B cell (primary cell): ENCODE data around the gene ZNF774. TPM values are rescaled to one million over a fixed set of nuclear protein-coding genes. Genes with fewer than 3 reads are reported as not detected.
A peak's percentile ranks its signal among the peaks of the same experiment; 100 is the strongest.

Source experiments
- ATAC-seq: fragments of 200-7000 bp; cut with Tn5 transposase; one replicate; pipeline ENCODE4 v1.10.0; 2021; ENCODE audit warnings: low read depth, mild to moderate bottlenecking, moderate number of reproducible peaks, moderate library complexity
- CTCF ChIA-PET: fragments of 350-600 bp; sonication (Branson Sonifier 250); formaldehyde crosslinking; loops from one replicate; lab custom pipeline; 2021; ENCODE audit warnings: antibody characterized with exemption, inconsistent platforms; lab: Charles Lee
- POLR2A ChIA-PET: fragments of 350-600 bp; sonication (Branson Sonifier 250); formaldehyde crosslinking; loops from one replicate; lab custom pipeline; 2021; ENCODE audit warnings: antibody characterized with exemption; lab: Charles Lee
- DNase-seq: peaks from one replicate; pipeline ENCODE4 v3.0.0; 2013
- H2AFZ ChIP-seq: 2 replicates; pipeline ENCODE4 v1.6.1; 2012; ENCODE audit warnings: mild to moderate bottlenecking, low read depth, low read length; ENCODE audit not compliant: insufficient read depth, poor library complexity, severe bottlenecking
- H3K27ac ChIP-seq, 2 donors: 1 replicate in 1 of 2; 2 replicates in 1 of 2; pipeline ENCODE4 v1.5.1; 2012 to 2013; ENCODE audit warnings: low read length in 2 of 2, mild to moderate bottlenecking in 2 of 2, moderate library complexity in 1 of 2
- H3K27me3 ChIP-seq, 4 experiments: fragments of 200-600 bp in 1 of 4; sonication (generic) in 1 of 4; replicated peaks in 1 of 4; 1 replicate in 2 of 4; 2 replicates in 2 of 4; pipeline versions ENCODE4 v1.6.1 to v1.7.0; 2013 to 2016; ENCODE audit warnings: low read length in 3 of 4, mild to moderate bottlenecking in 2 of 4, mixed read lengths in 1 of 4, moderate library complexity in 1 of 4; ENCODE audit not compliant: insufficient read depth in 4 of 4, control insufficient read depth in 3 of 4; ENCODE audit errors: control extremely low read depth in 1 of 4
- H3K36me3 ChIP-seq, 2 experiments: replicated peaks in 1 of 2; 1 replicate in 1 of 2; 2 replicates in 1 of 2; pipeline versions ENCODE4 v1.6.1 to v1.7.1; 2013; ENCODE audit warnings: low read length in 1 of 2; ENCODE audit not compliant: insufficient read depth in 2 of 2, control insufficient read depth in 1 of 2; ENCODE audit errors: control extremely low read depth in 1 of 2, extremely low read depth in 1 of 2
- H3K4me1 ChIP-seq, 2 donors: fragments of 200-600 bp in 1 of 2; sonication (generic) in 1 of 2; 1 replicate in 1 of 2; 2 replicates in 1 of 2; pipeline versions ENCODE4 v1.5.1 to v1.6.1; 2013 to 2017; ENCODE audit warnings: low read length in 2 of 2; ENCODE audit not compliant: control insufficient read depth in 2 of 2, insufficient read depth in 2 of 2
- H3K4me2 ChIP-seq: replicated peaks from 2 replicates; pipeline ENCODE3; 2012; ENCODE audit warnings: mild to moderate bottlenecking, low read depth, low read length; ENCODE audit not compliant: poor library complexity, severe bottlenecking
- H3K4me3 ChIP-seq, 5 experiments: fragments of 200-600 bp in 1 of 5; sonication (generic) in 1 of 5; 1 replicate in 3 of 5; 2 replicates in 2 of 5; pipeline versions ENCODE4 v1.5.1 to v1.7.0; 2011 to 2016; ENCODE audit warnings: low read length in 4 of 5, mild to moderate bottlenecking in 4 of 5, low read depth in 2 of 5, control low read depth in 1 of 5, moderate library complexity in 1 of 5; ENCODE audit not compliant: insufficient read depth in 1 of 5; ENCODE audit errors: control extremely low read depth in 1 of 5, extremely low read depth in 1 of 5
- H3K79me2 ChIP-seq: fragments of 200-600 bp; sonication (generic); one replicate; pipeline ENCODE4 v1.6.0; 2016; ENCODE audit warnings: low read length; ENCODE audit not compliant: control insufficient read depth, insufficient read depth
- H3K9ac ChIP-seq: fragments of 200-600 bp; sonication (generic); 2 replicates; pipeline ENCODE4 v1.6.1; 2017; ENCODE audit warnings: mild to moderate bottlenecking, low read length, moderate library complexity
- H3K9me3 ChIP-seq, 3 donors: one replicate each; pipeline versions ENCODE4 v1.6.1 to v1.7.1; 2013; ENCODE audit warnings: low read length in 2 of 3; ENCODE audit not compliant: control insufficient read depth in 2 of 3, insufficient read depth in 1 of 3; ENCODE audit errors: control extremely low read depth in 1 of 3
- H4K20me1 ChIP-seq: 2 replicates; pipeline ENCODE4 v1.6.0; 2012; ENCODE audit warnings: mild to moderate bottlenecking, low read length; ENCODE audit not compliant: insufficient read depth, control insufficient read depth, poor library complexity, severe bottlenecking
- H3K27ac Mint-ChIP-seq: one replicate; pipeline ENCODE4 v1.8.0; 2021; ENCODE audit warnings: mixed read lengths
- H3K27me3 Mint-ChIP-seq: one replicate; pipeline ENCODE4 v1.8.0; 2021; ENCODE audit warnings: mixed read lengths
- H3K4me1 Mint-ChIP-seq: one replicate; pipeline ENCODE4 v1.8.0; 2021; ENCODE audit warnings: mixed read lengths
- H3K4me3 Mint-ChIP-seq: one replicate; pipeline ENCODE4 v1.8.0; 2021; ENCODE audit warnings: mixed read lengths
- H3K9me3 Mint-ChIP-seq: one replicate; pipeline ENCODE4 v1.8.0; 2022; ENCODE audit warnings: mixed read lengths; ENCODE audit not compliant: insufficient read depth
- CTCF ChIP-seq: fragments of 200-600 bp; IDR thresholded peaks from one replicate; pipeline ENCODE4 v1.8.0; 2022; ENCODE audit warnings: antibody characterized with exemption, mild to moderate bottlenecking
- EZH2 ChIP-seq: IDR thresholded peaks from 2 replicates; pipeline ENCODE4 v1.6.1; 2012; ENCODE audit warnings: borderline replicate concordance, low read depth, mild to moderate bottlenecking, moderate library complexity, low read length; ENCODE audit not compliant: insufficient read depth, poor library complexity, severe bottlenecking
- WGBS: methylation state at CpG from one replicate; pipeline ENCODE4 v1.1.5; 2013; ENCODE audit warnings: missing lambda C conversion rate; ENCODE audit not compliant: insufficient coverage; 5-methylcytosine and 5-hydroxymethylcytosine counted together
- intact Hi-C: fragments of 100-400 bp; cut with micrococcal nuclease; formaldehyde crosslinking; loops from one replicate; pipeline ENCODE4 v1.10.0; 2022
- polyA plus RNA-seq: library from polyadenylated mRNA; depleted of rRNA; stranded (reverse); fragments of >200 nt; gene quantifications from 2 replicates; pipeline ENCODE4 v1.2.3, GENCODE V29; 2012
- total RNA-seq, 2 donors: library from RNA; stranded (reverse); fragments of 120-200 nt in 1 of 2; gene quantifications; 1 replicate in 1 of 2; 2 replicates in 1 of 2; pipeline versions ENCODE4 v1.2.3 to v1.2.4, GENCODE V29; 2013 to 2022

Gene ZNF774
- total and polyA plus RNA-seq, 2 donors (not counting 1 experiment from before 2014, with no cell fraction given) = 0.19 to 0.54 TPM

- Histone ChIP-seq H3K4me3 (no peak overlapping the region), H3K9me3 (no peaks in the 10 kb centered on the region), H3K36me3 (no peaks in the 10 kb centered on the region), H3K9ac (no peak overlapping the region), H3K27ac (no peak overlapping the region), H3K79me2 (no peaks in the 10 kb centered on the region), H3K4me2 (no peak overlapping the region), H4K20me1 (no peaks in the 10 kb centered on the region), H3K4me1 (peaks cover 8 to 9% of the 10 kb centered on the region in 2 donors), H3K27me3 (no peaks in the 10 kb centered on the region), H2AFZ (peak overlapping the region; percentile 19)
- H3K4me1 Mint-ChIP-seq = peaks cover 8% of the 10 kb centered on the region
- TF ChIP-seq EZH2 (no peak), CTCF (no peak)
- no peaks in the 10 kb centered on the region for H3K9me3 Mint-ChIP-seq
- intact Hi-C loops = no loop called here
- 0% methylated on average over 3 of the region's 5 CpGs for WGBS
- H3K4me3 Mint-ChIP-seq = no peak overlapping the region
- ChIA-PET CTCF (interaction anchor here (1.4 to 2.5 kb wide), 2 partner anchors 17 to 145 kb away, joined by 4 to 12 read pairs; no protein-coding TSS in a partner anchor), POLR2A (no interaction called here)
- H3K27ac Mint-ChIP-seq = no peak overlapping the region
- peak; percentile 32 for DNase-seq
- no peaks in the 10 kb centered on the region for H3K27me3 Mint-ChIP-seq
- ATAC-seq = no peak
Observed at GRCh38 chr15:90336705-90337141, 15.4 kb upstream of the ZNF774 start.

GRCh38 chr15:90337256-90337655, 14.8 kb upstream of the ZNF774 start:
- no peak overlapping the region for H3K27ac Mint-ChIP-seq
- DNase-seq = no peak
- Histone ChIP-seq H3K4me2 (no peak overlapping the region), H3K79me2 (no peaks in the 10 kb centered on the region), H2AFZ (peak overlapping the region; percentile 19), H3K27me3 (no peaks in the 10 kb centered on the region), H3K9ac (no peak overlapping the region), H3K4me3 (no peak overlapping the region), H3K36me3 (no peaks in the 10 kb centered on the region), H3K27ac (no peak overlapping the region), H3K4me1 (peaks cover 10% of the 10 kb centered on the region in 2 donors), H4K20me1 (no peaks in the 10 kb centered on the region), H3K9me3 (no peaks in the 10 kb centered on the region)
- WGBS = 81% methylated on average over 3 of the region's 4 CpGs
- ChIA-PET CTCF (interaction anchor here (1.4 to 2.5 kb wide), 2 partner anchors 17 to 145 kb away, joined by 4 to 12 read pairs; no protein-coding TSS in a partner anchor), POLR2A (no interaction called here)
- no peak overlapping the region for H3K4me3 Mint-ChIP-seq
- no peaks in the 10 kb centered on the region for H3K27me3 Mint-ChIP-seq
- peaks cover 8% of the 10 kb centered on the region for H3K4me1 Mint-ChIP-seq
- H3K9me3 Mint-ChIP-seq = no peaks in the 10 kb centered on the region
- TF ChIP-seq CTCF (no peak), EZH2 (no peak)
- intact Hi-C loops = no loop called here
- no peak for ATAC-seq
